ENCODE measurements around the gene RPS6KA3.
"Not testable (repeated sequence)": the region's sequence is repeated elsewhere in the genome, so short reads cannot be mapped to it uniquely, and the experiment has no call there.

Gene RPS6KA3

DNA sequence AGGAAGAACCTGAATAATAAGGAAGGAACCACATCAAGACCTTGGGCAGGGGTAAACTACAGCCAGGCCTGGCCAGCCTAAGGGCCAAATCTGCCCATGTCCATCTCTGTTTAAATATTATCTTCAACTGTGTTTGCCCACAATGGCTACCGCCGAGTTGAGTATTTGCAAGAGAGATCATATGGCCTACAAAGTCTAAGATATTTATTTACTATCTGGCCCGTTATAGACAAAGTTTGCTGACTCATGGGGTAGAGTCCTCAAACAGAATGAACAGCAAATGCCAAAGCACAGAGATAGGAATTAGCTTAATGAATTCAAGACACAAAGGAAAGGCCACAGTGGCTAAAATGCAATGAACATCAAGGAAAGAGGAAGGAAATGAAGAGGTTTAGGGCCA is 44.8 kb downstream of the RPS6KA3 start:
- DNase-seq = no peak

GRCh38 chrX:20218836-20219505 is 47.7 kb downstream of the RPS6KA3 start:
- no peak for DNase-seq

GRCh38 chrX:20217906-20218305 is 48.8 kb downstream of the RPS6KA3 start:
- no peak for DNase-seq

DNA sequence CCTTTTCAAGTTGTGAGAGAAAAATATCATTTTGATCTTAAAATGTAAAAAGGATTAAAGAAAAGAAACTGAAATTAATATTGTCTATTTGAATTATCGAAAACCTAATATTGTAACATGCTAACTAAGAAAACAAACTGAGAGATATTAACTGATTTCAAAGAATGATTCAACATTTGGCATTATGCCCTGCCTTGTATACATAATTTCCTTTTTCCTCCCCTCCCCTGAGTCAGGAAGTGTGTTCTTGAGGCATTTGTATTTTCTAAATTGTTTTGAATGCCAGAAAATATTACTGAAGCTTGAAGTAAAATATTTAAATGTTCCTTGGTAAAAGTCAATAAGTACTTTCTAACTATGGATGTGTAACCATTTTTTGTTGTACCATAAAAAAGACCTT is 49.4 kb downstream of the RPS6KA3 start:
- no peak for DNase-seq

DNA sequence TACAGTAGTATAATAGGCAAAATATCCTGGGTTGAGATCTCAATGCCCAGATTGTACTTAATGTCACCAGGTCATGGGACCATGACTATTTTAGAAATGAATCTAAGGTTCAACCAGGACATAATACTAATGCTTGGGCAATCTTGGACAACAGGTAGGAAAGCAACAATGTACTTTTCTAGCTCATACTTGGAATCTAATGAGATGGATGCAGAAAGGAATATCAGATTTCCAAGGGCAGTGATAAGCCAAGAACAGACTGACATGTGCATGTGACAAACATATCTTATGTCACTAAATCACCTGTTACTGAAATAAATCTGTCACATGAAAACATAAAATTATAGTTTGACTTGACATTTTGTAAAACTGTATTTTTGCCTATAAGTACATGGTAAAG is 51.1 kb downstream of the RPS6KA3 start:
- no peak for DNase-seq

DNA sequence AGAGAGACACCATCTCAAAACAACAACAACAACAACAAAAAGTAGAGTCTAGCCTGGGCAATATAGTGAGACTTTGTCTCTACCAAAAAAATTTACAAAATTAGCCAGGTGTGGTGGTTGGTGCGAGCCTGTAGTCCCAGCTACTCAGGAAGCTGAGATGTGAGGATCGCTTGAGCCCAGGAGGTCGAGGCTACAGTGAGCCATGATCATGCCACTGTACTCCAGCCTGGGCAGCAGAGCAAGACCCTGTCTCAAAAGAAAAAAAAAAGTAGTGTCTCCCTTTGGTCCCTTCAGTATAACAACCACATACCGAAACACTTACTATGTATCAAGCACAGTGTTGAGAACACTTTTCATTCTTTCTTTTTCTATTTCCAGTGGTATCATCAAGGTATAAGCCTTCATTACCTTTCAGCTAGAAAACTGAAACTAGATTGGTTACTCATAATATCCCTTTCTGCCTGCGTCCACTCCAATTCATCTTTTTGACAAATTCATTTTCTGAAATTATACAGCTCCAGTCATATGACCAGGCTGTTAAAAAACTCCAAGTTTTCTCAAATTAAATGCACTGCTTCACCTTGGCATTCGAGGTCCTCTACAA is 54.1 kb downstream of the RPS6KA3 start:
- DNase-seq = no peak

DNA sequence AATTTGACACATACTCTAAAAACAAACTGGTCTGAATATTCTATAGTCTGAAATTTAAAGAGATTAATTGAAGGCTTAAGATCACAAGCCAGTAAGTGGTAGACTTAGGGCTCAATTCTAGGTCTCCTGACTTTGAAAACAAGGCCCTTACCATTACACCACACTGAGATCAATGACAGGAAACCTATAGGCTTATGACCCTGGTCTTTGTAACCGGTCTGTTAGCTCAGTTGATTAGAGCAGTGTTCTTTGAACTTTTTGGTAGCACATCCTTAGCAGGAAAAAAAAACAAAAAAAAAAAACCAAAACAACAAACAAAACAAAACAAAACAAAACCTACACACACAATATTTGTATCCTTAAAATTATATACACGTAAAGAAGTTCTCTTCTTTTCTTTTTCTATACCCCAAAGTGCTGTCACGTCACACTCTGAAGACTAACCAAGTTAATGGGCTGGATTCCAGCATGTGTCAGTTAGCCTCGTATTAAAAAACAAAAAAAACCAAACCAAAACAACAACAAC is 55.4 kb downstream of the RPS6KA3 start:
- no peak for DNase-seq

DNA sequence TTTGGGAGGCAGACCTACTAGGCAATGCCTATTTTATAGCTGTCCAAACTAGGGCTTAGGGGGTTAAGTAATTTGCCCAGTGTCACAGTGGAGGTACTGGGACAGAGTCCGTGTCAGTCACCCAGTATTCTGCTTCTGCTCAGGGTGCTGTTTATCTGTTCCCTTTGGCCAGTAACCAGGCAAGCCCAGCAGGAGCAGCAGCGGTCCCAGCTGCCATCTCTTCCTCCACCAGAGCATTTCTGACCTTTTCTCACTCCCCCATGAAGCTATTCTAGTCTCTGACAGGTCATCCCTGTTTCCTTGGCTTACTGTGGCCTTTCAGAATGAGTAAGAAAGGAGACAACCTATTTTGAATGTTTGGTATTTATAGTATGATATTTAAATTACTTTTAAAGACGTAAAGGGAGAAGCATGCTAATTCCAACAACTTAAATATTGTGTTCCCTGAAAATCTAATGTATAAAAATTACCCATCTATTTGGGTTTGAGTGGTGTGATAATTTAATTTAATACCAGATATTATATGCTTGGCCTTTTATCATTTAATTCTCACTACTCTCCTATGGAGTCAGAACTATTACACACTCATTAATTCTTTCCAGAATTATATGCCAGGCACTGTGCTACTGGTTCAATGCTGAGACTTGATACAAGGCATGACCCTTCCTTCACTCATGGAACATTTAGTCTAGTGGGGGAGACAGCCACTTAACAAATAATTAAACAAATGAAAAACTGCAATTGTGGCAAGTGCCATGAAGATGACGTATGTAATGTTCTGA is 60.6 kb downstream of the RPS6KA3 start:
- no peak for DNase-seq

DNA sequence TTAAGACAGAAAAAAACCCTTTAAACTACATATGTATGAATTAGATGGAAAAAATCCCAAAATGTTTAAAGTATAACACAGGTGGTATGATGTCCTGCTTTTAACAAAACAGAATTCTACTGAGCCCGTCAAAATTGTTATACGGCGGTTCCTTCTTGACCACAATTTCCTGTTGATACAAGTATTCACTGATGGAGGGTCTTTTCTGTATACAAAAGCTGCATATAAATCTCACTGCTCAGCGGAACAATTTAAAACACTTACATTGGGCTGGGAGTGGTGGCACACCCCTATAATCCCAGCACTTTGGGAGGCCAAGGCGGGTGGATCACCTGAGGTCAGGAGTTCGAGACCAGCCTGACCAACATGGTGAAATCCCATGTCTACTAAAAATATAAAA is 62.4 kb downstream of the RPS6KA3 start:
- DNase-seq = no peak

DNA sequence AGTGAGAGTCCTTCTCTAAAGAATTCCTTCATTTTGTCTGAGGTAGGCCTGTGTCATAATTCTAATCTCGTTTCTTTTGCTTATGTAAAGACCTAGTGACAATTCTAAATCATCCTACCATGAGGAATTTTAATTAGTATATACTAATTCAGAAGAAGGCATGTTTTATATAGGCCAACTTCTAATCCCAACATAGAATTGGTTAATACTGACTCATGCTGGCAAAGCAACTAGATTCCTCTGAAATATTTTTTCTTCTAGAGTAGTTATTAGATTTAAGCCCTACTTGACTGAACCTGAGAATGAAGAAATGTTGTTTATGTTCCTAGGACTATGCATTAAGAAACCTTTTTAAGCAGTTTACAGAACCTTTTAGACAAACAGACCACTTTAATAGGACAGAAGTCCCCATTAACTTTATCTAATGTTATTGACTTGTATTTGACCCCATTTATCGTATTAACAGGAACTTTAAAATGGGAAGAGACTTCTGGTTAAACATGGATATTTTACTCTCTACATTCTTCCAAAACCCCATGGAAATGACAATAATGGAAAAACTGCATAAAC is 69.0 kb downstream of the RPS6KA3 start:
- DNase-seq = no peak

GRCh38 chrX:20189171-20189570 is 77.5 kb downstream of the RPS6KA3 start:
- no peak for DNase-seq

GRCh38 chrX:20181598-20182329 is 84.9 kb downstream of the RPS6KA3 start:
- DNase-seq = no peak

DNA sequence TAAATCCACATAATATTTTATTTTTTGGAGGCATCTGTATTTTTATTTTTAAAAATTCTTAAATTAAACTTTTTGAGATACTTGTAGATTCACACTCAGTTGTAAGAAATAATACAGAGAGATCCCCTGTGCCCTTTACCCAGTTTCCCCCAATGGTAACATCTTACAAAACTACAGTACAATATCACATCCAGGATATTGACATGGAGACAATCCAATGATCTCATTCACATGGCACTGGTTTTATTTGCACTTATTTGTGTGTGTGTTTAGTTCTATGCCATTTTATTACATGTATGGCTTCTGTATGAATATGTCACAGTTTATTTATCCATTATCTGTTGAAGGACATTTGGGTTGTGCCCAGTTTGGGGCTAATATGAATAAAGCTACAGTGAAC is 89.6 kb downstream of the RPS6KA3 start:
- no peak for DNase-seq

GRCh38 chrX:20173856-20174255 is 92.9 kb downstream of the RPS6KA3 start:
- no peak for DNase-seq

DNA sequence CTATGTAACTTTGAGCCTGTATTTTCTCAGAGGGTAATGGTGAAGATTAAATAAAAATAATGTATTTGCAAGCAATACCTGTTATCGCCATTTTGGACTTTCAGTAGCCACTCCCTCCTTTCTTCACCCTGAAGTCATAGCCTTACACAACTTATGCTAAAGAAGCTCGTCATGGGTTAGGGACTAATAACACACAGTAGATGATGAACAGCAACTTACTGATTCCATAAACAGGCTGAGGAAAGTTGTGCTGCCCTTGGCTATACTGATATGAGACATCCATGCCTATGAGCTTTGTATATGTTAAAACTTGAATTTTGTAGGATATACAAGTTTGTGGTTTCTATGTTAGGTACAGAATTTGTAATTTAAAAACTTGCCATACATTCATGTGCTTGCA is 93.4 kb downstream of the RPS6KA3 start:
- DNase-seq = no peak

DNA sequence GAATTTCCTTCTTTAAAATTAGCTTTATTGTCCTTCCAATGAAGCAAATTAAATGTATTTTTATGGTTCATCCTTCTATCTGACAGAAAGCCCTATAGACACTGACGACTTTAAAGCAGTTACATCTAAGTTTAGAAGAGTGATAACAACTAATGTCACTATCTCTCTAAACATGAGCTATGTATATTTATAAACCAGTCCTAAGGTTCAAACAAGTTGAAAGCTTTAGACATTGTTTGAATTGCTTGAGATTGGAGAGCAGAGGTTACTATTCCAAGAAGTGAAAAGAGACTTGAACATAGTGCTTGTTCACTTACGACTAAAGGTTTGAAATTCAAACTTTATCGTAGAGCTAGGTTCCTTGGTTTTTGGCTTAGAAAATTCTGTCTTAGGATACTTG is 94.8 kb downstream of the RPS6KA3 start:
- no peak for DNase-seq

DNA sequence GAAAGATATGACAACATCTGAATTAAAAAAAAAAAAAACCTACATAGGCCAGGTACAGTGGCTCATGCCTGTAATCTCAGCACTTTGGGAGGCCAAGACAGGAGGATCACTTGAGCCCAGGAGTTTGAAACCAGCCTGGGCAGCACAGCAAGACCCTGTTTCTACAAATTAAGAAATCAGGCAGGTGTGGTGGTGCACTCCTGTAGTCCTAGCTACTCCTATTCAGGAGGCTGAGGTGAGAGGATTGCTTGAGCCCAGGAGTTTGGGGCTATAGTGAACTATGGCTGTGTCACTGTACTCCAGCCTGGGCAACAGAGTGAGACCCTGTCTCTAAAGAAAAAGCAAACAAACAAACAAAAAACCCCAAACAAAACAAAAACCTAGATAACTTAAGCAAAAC is 104.2 kb downstream of the RPS6KA3 start:
- not testable (repeated sequence) for DNase-seq

GRCh38 chrX:20159797-20160385 is 106.8 kb downstream of the RPS6KA3 start:
- DNase-seq = no peak

GRCh38 chrX:20151689-20152088 is 115.0 kb downstream of the RPS6KA3 start:
- DNase-seq = no peak

- DNase-seq = no peak
Observed at GRCh38 chrX:20149326-20149725, 117.4 kb downstream of the RPS6KA3 start.

DNA sequence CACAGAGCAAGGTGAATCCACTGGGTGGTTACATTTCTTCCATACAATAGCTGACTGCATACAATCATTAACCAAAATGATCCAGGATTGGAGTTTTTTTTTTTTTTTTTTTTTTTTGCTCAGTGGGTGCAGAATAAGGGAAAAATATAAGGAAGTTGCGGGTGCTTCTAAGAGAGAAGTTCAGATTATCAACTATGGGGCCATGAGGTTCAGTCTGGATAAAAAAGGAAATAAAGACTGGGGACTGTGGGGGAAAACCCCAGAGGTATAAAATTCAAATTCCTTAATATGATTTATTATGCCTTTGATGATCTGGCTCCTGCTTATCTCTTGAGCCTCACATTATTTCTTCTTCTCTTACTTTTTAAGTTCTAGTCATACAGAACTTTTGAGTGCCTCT is 119.1 kb downstream of the RPS6KA3 start:
- DNase-seq = no peak

DNA sequence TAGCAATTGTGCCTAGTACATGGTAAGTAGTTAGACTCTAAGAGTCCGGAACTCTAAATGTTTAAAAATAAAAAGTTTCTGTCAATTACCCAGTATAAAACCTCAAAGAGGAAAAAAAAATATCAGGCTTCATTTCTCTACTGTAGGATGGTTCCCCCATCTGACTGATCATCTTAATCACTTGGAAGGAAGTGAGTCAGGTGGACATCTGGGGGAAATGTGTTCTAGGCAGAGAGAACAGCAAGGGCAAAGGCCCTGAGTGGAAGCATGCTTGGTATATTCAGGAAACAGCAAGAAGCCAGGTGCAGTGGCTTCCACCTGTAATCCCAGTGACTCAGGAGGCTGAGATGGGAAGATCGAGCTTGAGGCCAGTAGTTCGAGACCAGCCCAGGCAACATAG is 122.2 kb downstream of the RPS6KA3 start:
- no peak for DNase-seq

All from right kidney (tissue), 1 donor.